Measurements from ENCODE around the gene MCMBP. TPM values are rescaled to one million over a fixed set of nuclear protein-coding genes. Genes with fewer than 3 reads are reported as not detected.

The MCMBP gene
- total RNA-seq, 4 donors from 2014 or later, result 24.2 to 54.9 (median 41.8) TPM

- intact Hi-C loops (cut with DNase I), result loop anchor here (10.0 kb wide), 2 partner anchors 115 to 175 kb away; no protein-coding TSS in a partner anchor
- Histone ChIP-seq H3K36me3 (peaks cover 0 to 40% (median 5%) of the 10 kb centered on the region in 3 donors), H3K9me3 (no peaks in the 10 kb centered on the region), H3K27me3 (no peaks in the 10 kb centered on the region), H3K27ac (no peak overlapping the region), H3K4me1 (peaks cover 0 to 21% (median 3%) of the 10 kb centered on the region in 3 donors), H3K4me3 (no peak overlapping the region)
- DNase-seq, result no peak
- TF ChIP-seq, protein P1, sequence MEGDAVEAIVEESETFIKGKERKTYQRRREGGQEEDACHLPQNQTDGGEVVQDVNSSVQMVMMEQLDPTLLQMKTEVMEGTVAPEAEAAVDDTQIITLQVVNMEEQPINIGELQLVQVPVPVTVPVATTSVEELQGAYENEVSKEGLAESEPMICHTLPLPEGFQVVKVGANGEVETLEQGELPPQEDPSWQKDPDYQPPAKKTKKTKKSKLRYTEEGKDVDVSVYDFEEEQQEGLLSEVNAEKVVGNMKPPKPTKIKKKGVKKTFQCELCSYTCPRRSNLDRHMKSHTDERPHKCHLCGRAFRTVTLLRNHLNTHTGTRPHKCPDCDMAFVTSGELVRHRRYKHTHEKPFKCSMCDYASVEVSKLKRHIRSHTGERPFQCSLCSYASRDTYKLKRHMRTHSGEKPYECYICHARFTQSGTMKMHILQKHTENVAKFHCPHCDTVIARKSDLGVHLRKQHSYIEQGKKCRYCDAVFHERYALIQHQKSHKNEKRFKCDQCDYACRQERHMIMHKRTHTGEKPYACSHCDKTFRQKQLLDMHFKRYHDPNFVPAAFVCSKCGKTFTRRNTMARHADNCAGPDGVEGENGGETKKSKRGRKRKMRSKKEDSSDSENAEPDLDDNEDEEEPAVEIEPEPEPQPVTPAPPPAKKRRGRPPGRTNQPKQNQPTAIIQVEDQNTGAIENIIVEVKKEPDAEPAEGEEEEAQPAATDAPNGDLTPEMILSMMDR (IDR thresholded peaks at IDR 0.05), result peak; percentile 43 to 69 (median 54)
- TF ChIP-seq POLR2A (IDR thresholded peaks at IDR 0.05), result no peak
- WGBS, 2 donors, result 58 to 67% methylated on average over 1 of the region's 1 CpG
Observed at GRCh38 chr10:119859420-119860258, 13.0 kb downstream of the MCMBP start.

DNA sequence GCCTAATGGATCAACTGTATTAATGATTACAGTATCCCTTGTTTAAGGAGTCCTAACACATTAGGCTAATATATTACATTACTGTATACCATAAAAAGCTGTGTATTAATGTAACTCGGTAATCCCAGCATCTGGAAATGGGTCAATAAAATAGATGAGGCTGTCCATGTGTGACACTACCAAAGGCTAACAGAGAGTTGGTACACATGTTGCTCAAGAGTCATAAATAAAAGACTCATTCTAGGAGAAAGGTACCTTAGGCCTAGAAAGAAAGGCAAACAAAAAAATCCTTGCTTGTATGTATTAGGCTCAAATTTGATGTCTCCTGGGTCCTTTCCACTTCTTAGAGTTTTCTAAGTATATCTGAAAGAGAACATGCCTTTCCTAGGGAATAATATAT lies 14.6 kb downstream of the MCMBP start:
- peaks cover 0 to 55% (median 18%) of the 10 kb centered on the region in 3 donors for H3K36me3 ChIP-seq
- WGBS, 2 donors, result 29 to 63% methylated on average over 1 of the region's 1 CpG
- H3K4me1 ChIP-seq, result peaks cover 0 to 21% (median 3%) of the 10 kb centered on the region in 3 donors
- intact Hi-C loops (cut with DNase I), result no loop called here
- TF ChIP-seq, protein P1 (IDR thresholded peaks at IDR 0.05), result no peak
- H3K27ac ChIP-seq, result no peak overlapping the region
- H3K27me3 ChIP-seq, result no peaks in the 10 kb centered on the region
- H3K9me3 ChIP-seq, result no peaks in the 10 kb centered on the region
- no peak for DNase-seq
- no peak overlapping the region for H3K4me3 ChIP-seq

DNA sequence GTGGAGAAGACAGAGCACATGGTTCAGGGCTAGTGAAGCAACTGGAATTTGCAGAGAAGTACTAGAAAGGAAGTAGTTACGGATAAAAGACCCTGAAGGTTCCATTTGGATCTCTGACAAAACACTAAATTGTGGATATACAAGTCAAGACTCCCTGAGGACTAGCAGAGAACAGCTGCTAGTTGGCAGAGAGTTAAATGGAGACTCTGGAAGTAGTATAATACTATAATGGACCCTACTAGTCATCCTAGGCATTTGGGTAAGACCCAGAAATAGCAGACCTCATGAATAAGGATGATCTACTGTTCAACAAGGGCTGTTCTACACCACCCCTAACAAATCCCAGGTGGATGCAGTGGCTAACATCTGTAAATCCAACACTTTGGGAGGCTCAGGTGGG lies 19.1 kb downstream of the MCMBP start:
- no peak for DNase-seq
- Histone ChIP-seq H3K4me3 (no peak overlapping the region), H3K27ac (no peak overlapping the region), H3K9me3 (no peaks in the 10 kb centered on the region), H3K27me3 (no peaks in the 10 kb centered on the region), H3K36me3 (peaks cover 0 to 100% (median 32%) of the 10 kb centered on the region in 3 donors), H3K4me1 (no peaks in the 10 kb centered on the region)
- 81 to 83% methylated on average over 1 of the region's 1 CpG for WGBS, 2 donors
- intact Hi-C loops (cut with DNase I), result no loop called here
- no peak for TF ChIP-seq POLR2A (IDR thresholded peaks at IDR 0.05)

DNA sequence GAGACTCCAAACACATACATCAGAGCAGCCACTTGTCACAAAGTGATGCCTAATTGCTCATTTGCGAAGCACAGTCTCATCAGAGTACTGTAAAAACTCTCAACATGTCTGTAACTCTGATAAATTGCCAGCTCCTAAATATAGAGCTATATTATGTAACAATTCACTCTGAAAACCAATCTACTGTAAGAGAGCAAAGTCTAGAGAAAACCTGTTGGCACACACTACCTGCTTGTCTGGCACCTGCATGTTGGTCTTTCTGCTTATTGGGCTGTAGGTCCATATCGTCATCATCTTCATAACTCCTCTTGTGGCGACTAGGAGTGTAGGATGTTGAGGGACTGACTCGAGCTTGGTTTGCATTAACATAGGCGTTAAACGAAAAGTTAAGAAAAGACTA lies 19.8 kb downstream of the MCMBP start:
- TF ChIP-seq, protein P1 (IDR thresholded peaks at IDR 0.05), result no peak
- no peak for TF ChIP-seq POLR2A (IDR thresholded peaks at IDR 0.05)
- WGBS, 2 donors, result 94 to 96% methylated on average over 6 of the region's 6 CpGs
- H3K27ac ChIP-seq, result no peak overlapping the region
- no peak overlapping the region for H3K4me3 ChIP-seq
- no peaks in the 10 kb centered on the region for H3K9me3 ChIP-seq
- no peaks in the 10 kb centered on the region for H3K4me1 ChIP-seq
- intact Hi-C loops (cut with DNase I), result no loop called here
- H3K36me3 ChIP-seq, result peaks cover 0 to 100% (median 32%) of the 10 kb centered on the region in 3 donors
- DNase-seq, result no peak
- H3K27me3 ChIP-seq, result no peaks in the 10 kb centered on the region

DNA sequence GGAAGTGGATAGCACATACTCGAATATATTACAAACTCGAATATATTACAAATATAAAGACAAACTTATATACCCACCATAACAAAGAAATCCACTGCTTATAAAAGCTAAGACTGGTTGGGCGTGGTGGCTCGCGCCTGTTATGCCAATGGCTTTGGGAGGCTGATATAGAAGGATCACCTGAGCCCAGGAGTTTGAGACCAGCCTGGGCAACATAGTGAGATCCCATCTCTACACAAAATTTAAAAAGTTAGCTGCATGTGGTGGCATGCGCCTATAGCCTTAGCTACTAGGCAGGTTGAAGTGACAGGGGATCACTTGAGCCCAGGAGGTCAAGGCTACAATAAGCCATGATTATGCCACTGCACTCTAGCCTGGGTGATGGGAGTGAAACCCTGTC lies 20.4 kb downstream of the MCMBP start:
- WGBS, 2 donors, result 97 to 98% methylated on average over 6 of the region's 6 CpGs
- no peak for TF ChIP-seq POLR2A (IDR thresholded peaks at IDR 0.05)
- TF ChIP-seq, protein P1 (IDR thresholded peaks at IDR 0.05), result no peak

More for the DNA sequence above, 20.4 kb downstream of the MCMBP start:
- peaks cover 0 to 100% (median 32%) of the 10 kb centered on the region in 3 donors for H3K36me3 ChIP-seq
- H3K9me3 ChIP-seq, result no peaks in the 10 kb centered on the region
- no peak overlapping the region for H3K27ac ChIP-seq
- no peaks in the 10 kb centered on the region for H3K4me1 ChIP-seq
- intact Hi-C loops (cut with DNase I), result no loop called here
- H3K27me3 ChIP-seq, result no peaks in the 10 kb centered on the region
- H3K4me3 ChIP-seq, result no peak overlapping the region
- no peak for DNase-seq

Measured in esophagus squamous epithelium (tissue), 5 donors.